ENCODE results near the gene SCNN1A.

The SCNN1A gene

GRCh38 chr12:6375269-6376078 is at the start of gene SCNN1A:
TSS of gene SCNN1A (minus strand) at chr12:6375563. CDS start at chr12:6374783, 780 bp downstream.
- peak; percentile 87 for DNase-seq

GRCh38 chr12:6424866-6425265 is 49.5 kb upstream of the SCNN1A start:
- DNase-seq: no peak

GRCh38 chr12:6424008-6424347 is 48.6 kb upstream of the SCNN1A start:
- no peak for DNase-seq

GRCh38 chr12:6423267-6424007 is 48.1 kb upstream of the SCNN1A start:
- peak; percentile 71 for DNase-seq

GRCh38 chr12:6420364-6420763 is 45.0 kb upstream of the SCNN1A start:
- DNase-seq: no peak

GRCh38 chr12:6418796-6419195 is 43.4 kb upstream of the SCNN1A start:
- no peak for DNase-seq

GRCh38 chr12:6416596-6416995 is 41.2 kb upstream of the SCNN1A start:
- DNase-seq: no peak

- DNase-seq: no peak
Measured at GRCh38 chr12:6407236-6407954, 32.0 kb upstream of the SCNN1A start.

GRCh38 chr12:6405963-6406362 is 30.6 kb upstream of the SCNN1A start:
- no peak for DNase-seq

- no peak for DNase-seq
Measured at GRCh38 chr12:6404390-6404789, 29.0 kb upstream of the SCNN1A start.

GRCh38 chr12:6399884-6400644 is 24.7 kb upstream of the SCNN1A start:
- DNase-seq: no peak

GRCh38 chr12:6396031-6396430 is 20.7 kb upstream of the SCNN1A start:
- DNase-seq: no peak

GRCh38 chr12:6394398-6394797 is 19.0 kb upstream of the SCNN1A start:
- no peak for DNase-seq

- no peak for DNase-seq
Measured at GRCh38 chr12:6393109-6393508, 17.7 kb upstream of the SCNN1A start.

- DNase-seq: no peak
Measured at GRCh38 chr12:6392504-6392903, 17.1 kb upstream of the SCNN1A start.

GRCh38 chr12:6391013-6391412 is 15.7 kb upstream of the SCNN1A start:
- no peak for DNase-seq

GRCh38 chr12:6390084-6390799 is 14.9 kb upstream of the SCNN1A start:
- no peak for DNase-seq

GRCh38 chr12:6387541-6387940 is 12.2 kb upstream of the SCNN1A start:
- DNase-seq: no peak

GRCh38 chr12:6386491-6386890 is 11.1 kb upstream of the SCNN1A start:
- no peak for DNase-seq

GRCh38 chr12:6386038-6386437 is 10.7 kb upstream of the SCNN1A start:
- no peak for DNase-seq

- DNase-seq: no peak
Measured at GRCh38 chr12:6384499-6385436, 9.4 kb upstream of the SCNN1A start.

All from NCI-H526 treated with DMSO at 0.1 percent for 48 hours (cell line).